HG03460 (cell line): ENCODE data around the gene JARID2.

Source experiments
- ATAC-seq: cut with Tn5 transposase; IDR thresholded peaks from one replicate; pipeline ENCODE4 v1.9.1; 2021; ENCODE audit not compliant: unreplicated experiment

JARID2 gene

GRCh38 chr6:15331143-15331542 lies 85.3 kb downstream of the JARID2 start:
- no peak for ATAC-seq

GRCh38 chr6:15331629-15332251 lies 85.9 kb downstream of the JARID2 start:
- no peak for ATAC-seq

GRCh38 chr6:15332446-15332845 lies 86.6 kb downstream of the JARID2 start:
- ATAC-seq, result no peak

GRCh38 chr6:15335385-15335784 lies 89.5 kb downstream of the JARID2 start:
- ATAC-seq, result no peak

GRCh38 chr6:15335916-15336315 lies 90.0 kb downstream of the JARID2 start:
- ATAC-seq, result no peak

- ATAC-seq, result no peak
Observed at GRCh38 chr6:15336900-15337560, 91.2 kb downstream of the JARID2 start.

GRCh38 chr6:15337582-15337981 lies 91.7 kb downstream of the JARID2 start:
- ATAC-seq, result no peak

GRCh38 chr6:15338476-15338875 lies 92.6 kb downstream of the JARID2 start:
- ATAC-seq, result no peak

GRCh38 chr6:15339081-15339480 lies 93.2 kb downstream of the JARID2 start:
- ATAC-seq, result no peak

- ATAC-seq, result no peak
Observed at GRCh38 chr6:15340105-15340601, 94.3 kb downstream of the JARID2 start.

GRCh38 chr6:15340775-15341174 lies 94.9 kb downstream of the JARID2 start:
- ATAC-seq, result peak; percentile 69

GRCh38 chr6:15341311-15342001 lies 95.6 kb downstream of the JARID2 start:
- ATAC-seq, result no peak

- no peak for ATAC-seq
Observed at GRCh38 chr6:15342114-15342513, 96.2 kb downstream of the JARID2 start.

- ATAC-seq, result no peak
Observed at GRCh38 chr6:15343490-15344191, 97.8 kb downstream of the JARID2 start.

GRCh38 chr6:15344192-15344519 lies 98.3 kb downstream of the JARID2 start:
- ATAC-seq, result no peak

GRCh38 chr6:15344831-15345230 lies 99.0 kb downstream of the JARID2 start:
- ATAC-seq, result no peak

GRCh38 chr6:15346315-15346714 lies 100.4 kb downstream of the JARID2 start:
- ATAC-seq, result no peak

- no peak for ATAC-seq
Observed at GRCh38 chr6:15348528-15348927, 102.7 kb downstream of the JARID2 start.

GRCh38 chr6:15349379-15349778 lies 103.5 kb downstream of the JARID2 start:
- ATAC-seq, result no peak

GRCh38 chr6:15350386-15351083 lies 104.7 kb downstream of the JARID2 start:
- ATAC-seq, result no peak

- ATAC-seq, result no peak
Observed at GRCh38 chr6:15351631-15352030, 105.8 kb downstream of the JARID2 start.
